Left lung (tissue), 10 donors: ENCODE data around the gene GPC6. TPM values are rescaled to one million over a fixed set of nuclear protein-coding genes. Genes with fewer than 3 reads are reported as not detected.

ENCODE experiments used
- ATAC-seq: fragments of 200-7000 bp; cut with Tn5 transposase; one replicate; pipeline ENCODE4 v1.9.1; 2020; ENCODE audit warnings: moderate library complexity
- DNase-seq, 4 donors: peaks; one replicate each; pipeline ENCODE4 v3.0.0-alpha.2; 2013 to 2020
- H3K27ac ChIP-seq, 2 donors: fragments of 200-600 bp; sonication (generic) in 1 of 2; one replicate each; pipeline versions ENCODE4 v1.5.0 to v1.8.0; 2020 to 2021
- H3K27me3 ChIP-seq, 2 donors: fragments of 200-600 bp; sonication (generic) in 1 of 2; one replicate each; pipeline versions ENCODE4 v1.5.0 to v1.8.0; 2020 to 2021
- H3K36me3 ChIP-seq, 2 donors: fragments of 200-600 bp; sonication (generic) in 1 of 2; one replicate each; pipeline versions ENCODE4 v1.5.0 to v1.8.0; 2020 to 2021
- H3K4me1 ChIP-seq, 2 donors: fragments of 200-600 bp; one replicate each; pipeline ENCODE4 v1.8.0; 2021
- H3K4me3 ChIP-seq, 2 donors: fragments of 200-600 bp; sonication (generic) in 1 of 2; one replicate each; pipeline versions ENCODE4 v1.5.0 to v1.8.0; 2020 to 2021; ENCODE audit warnings: mild to moderate bottlenecking in 1 of 2
- H3K9me3 ChIP-seq, 2 donors: fragments of 200-600 bp; sonication (generic) in 1 of 2; one replicate each; pipeline versions ENCODE4 v1.5.0 to v1.8.0; 2020 to 2021
- intact Hi-C, 2 donors: fragments of 100-400 bp; cut with DNase I; formaldehyde crosslinking; loops; one replicate each; pipeline versions ENCODE4 v1.11.2 to v1.14.2; 2022
- polyA plus RNA-seq, 6 donors: library from polyadenylated mRNA; unstranded; fragments of 120-200 nt; gene quantifications; one replicate each; pipeline ENCODE4 v1.2.1, GENCODE V29; 2013; ENCODE audit not compliant: insufficient read length in 6 of 6
- total RNA-seq, 2 donors: library from RNA; stranded (reverse); fragmentation: NEBNext Ultra II Directional; extraction: Animal tissue kit (Norgen Biotek cat#: 25700); gene quantifications; one replicate each; pipeline ENCODE4 v1.2.1, GENCODE V29; 2021
- TF ChIP-seq, protein P1 (sequence below), 2 donors: fragments of 200-600 bp; sonication (generic) in 1 of 2; IDR thresholded peaks; one replicate each; pipeline versions ENCODE4 v1.5.0 to v1.8.0; 2021; ENCODE audit warnings: antibody characterized with exemption in 2 of 2
- donor health status: DM: no; HTN: yes; CAD: no.
- donor health status: DM: no; HTN: no; CAD: no.

Gene GPC6
- total and polyA plus RNA-seq, 8 donors: 9.6 to 25.8 (median 21.1) TPM

DNA sequence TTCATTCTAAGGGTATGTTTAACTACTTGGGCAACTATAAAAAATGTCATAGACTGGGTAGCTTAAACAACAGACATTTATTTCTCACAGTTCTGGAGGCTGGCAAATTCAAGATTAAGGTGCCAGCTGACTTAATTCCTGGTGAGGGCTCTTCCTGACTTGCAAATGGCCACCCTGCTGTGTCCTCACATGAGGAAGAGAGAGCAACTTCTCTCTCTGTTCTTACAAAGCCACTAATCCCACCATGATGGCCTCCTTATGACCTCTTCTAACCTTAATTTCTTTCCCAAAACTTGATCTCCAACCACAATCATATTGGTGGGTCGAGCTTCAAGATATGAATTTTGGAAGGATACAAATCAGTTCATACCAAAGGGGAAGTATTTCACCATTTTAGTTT, 853.9 kb downstream of the GPC6 start:
- no peak overlapping the region for H3K4me3 ChIP-seq
- no peak for ATAC-seq
- TF ChIP-seq, protein P1, sequence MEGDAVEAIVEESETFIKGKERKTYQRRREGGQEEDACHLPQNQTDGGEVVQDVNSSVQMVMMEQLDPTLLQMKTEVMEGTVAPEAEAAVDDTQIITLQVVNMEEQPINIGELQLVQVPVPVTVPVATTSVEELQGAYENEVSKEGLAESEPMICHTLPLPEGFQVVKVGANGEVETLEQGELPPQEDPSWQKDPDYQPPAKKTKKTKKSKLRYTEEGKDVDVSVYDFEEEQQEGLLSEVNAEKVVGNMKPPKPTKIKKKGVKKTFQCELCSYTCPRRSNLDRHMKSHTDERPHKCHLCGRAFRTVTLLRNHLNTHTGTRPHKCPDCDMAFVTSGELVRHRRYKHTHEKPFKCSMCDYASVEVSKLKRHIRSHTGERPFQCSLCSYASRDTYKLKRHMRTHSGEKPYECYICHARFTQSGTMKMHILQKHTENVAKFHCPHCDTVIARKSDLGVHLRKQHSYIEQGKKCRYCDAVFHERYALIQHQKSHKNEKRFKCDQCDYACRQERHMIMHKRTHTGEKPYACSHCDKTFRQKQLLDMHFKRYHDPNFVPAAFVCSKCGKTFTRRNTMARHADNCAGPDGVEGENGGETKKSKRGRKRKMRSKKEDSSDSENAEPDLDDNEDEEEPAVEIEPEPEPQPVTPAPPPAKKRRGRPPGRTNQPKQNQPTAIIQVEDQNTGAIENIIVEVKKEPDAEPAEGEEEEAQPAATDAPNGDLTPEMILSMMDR (IDR thresholded peaks at IDR 0.05): no peak
- H3K27ac ChIP-seq: no peak overlapping the region
- DNase-seq: no peak
- intact Hi-C loops: no loop called here
- H3K27me3 ChIP-seq: no peaks in the 10 kb centered on the region
- no peaks in the 10 kb centered on the region for H3K4me1 ChIP-seq
- H3K9me3 ChIP-seq: peaks cover 0 to 12% of the 10 kb centered on the region in 2 donors
- no peaks in the 10 kb centered on the region for H3K36me3 ChIP-seq

DNA sequence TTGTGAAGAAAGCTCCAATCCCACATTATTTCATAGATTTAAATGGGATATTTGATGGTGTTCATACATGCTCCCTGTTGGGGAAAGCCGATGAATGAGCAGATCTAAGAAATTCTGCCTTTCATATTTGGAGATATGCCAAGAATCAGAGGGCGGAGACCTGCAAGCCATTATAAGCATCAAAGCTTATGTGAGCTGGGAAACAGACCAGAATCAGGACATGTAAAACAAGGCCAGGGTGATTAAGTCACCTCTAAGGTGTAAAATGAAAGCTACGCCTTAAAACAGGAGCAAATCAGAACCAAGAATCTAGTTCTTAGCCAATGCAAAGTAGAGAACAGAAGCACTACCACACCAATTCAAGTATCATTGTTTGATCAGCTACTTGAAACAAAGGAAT, 860.5 kb downstream of the GPC6 start:
- DNase-seq (no peak), ATAC-seq (no peak)
- Histone ChIP-seq H3K4me3 (no peak overlapping the region), H3K27me3 (no peaks in the 10 kb centered on the region), H3K4me1 (no peaks in the 10 kb centered on the region), H3K36me3 (no peaks in the 10 kb centered on the region), H3K9me3 (no peaks in the 10 kb centered on the region), H3K27ac (no peak overlapping the region)
- intact Hi-C loops: no loop called here
- TF ChIP-seq, protein P1 (IDR thresholded peaks at IDR 0.05): no peak

DNA sequence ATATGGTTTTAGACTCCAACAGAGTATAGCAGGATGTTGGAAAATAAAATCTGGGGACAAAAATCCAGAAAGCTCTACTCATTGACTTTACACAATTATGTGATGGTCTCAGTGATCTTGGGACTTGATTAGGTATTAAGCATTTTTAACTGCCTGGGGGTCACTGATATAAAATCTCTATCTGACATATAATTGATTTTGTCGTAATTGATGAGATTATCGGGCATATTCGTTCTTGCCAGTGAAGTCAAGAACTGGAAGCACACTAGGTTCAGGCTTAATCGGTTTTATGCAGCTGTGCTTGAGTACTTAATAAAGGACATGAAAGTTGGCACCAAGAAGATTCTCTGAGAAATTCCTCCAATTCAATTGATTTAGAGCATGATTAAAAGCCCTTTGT, 862.1 kb downstream of the GPC6 start:
- Histone ChIP-seq H3K9me3 (peaks cover 0 to 12% of the 10 kb centered on the region in 2 donors), H3K27ac (no peak overlapping the region), H3K4me1 (no peaks in the 10 kb centered on the region), H3K36me3 (no peaks in the 10 kb centered on the region), H3K27me3 (no peaks in the 10 kb centered on the region), H3K4me3 (no peak overlapping the region)
- TF ChIP-seq, protein P1 (IDR thresholded peaks at IDR 0.05): no peak
- intact Hi-C loops: no loop called here
- ATAC-seq (no peak), DNase-seq (no peak)

DNA sequence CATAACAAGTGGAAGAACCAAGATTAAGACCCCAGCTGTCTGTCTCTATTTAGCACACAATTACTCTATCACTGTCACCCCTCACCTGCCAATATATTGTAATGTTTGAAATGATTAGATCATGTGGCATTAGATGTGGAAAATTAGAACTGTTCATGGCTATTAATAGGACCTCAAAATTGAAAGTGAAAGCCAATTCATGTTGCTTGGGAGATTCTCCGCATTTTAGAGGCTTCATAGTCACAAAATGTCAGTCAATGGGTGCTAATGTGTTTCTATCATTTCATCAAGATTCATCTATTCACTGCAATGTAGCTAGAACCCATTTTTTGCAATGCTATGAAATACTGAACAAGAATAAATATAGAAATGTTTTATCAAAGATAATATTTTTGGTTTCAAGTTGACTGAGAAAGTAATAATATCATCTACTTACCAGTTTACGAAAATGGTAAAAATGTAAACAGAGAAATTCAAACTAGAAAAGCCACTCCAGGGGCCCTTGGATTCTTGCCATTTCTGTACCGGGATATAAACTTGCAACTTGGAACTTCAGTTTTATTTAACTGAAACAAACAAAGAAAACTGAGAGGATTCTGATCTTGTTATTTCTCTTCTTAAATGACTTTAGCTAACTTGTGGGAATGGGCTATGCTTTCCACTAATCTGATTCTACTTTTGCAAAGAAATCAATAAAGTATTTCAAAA, 864.3 kb downstream of the GPC6 start:
- Histone ChIP-seq H3K9me3 (peaks cover 0 to 12% of the 10 kb centered on the region in 2 donors), H3K4me1 (no peaks in the 10 kb centered on the region), H3K36me3 (no peaks in the 10 kb centered on the region), H3K27me3 (no peaks in the 10 kb centered on the region), H3K27ac (no peak overlapping the region), H3K4me3 (no peak overlapping the region)
- TF ChIP-seq, protein P1 (IDR thresholded peaks at IDR 0.05): no peak
- ATAC-seq (no peak), DNase-seq (peak in 1 of 4 donors; percentile 11)
- intact Hi-C loops: no loop called here

DNA sequence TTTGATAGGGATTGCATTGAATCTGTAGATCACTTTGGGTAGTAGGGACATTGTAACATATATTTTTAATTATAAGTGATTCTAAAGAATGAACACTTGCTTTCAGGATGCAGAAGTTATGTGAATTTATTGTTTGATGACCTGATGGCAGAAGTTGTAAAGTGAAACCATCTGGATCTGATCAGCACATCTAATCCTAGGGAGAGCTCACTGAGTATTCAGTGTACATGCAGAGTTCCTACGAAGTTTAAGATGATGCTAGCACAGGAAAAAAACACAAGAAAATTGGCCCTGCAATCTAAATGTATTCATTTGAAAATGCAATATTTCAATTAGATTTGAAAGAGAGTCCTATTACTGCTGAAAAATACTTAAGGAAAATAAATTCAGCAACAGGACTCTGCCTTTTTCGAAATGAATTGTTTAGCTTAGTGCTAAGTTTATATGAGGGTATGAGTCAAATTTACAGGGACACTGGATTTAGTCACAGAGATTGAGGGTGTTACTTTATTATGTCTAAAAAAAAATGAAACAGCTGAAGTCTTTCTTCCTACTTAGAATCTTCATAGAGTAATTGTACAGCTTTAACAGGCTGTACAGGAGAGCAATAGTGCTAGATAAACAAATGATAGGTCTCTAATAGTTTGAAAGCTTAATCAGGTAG, 867.2 kb downstream of the GPC6 start:
- ATAC-seq: no peak
- intact Hi-C loops: no loop called here

More for the DNA sequence above, 867.2 kb downstream of the GPC6 start:
- TF ChIP-seq, protein P1 (IDR thresholded peaks at IDR 0.05): no peak
- no peaks in the 10 kb centered on the region for H3K36me3 ChIP-seq
- H3K27ac ChIP-seq: no peak overlapping the region
- H3K4me1 ChIP-seq: no peaks in the 10 kb centered on the region
- no peak overlapping the region for H3K4me3 ChIP-seq
- peak in 1 of 4 donors; percentile 10 for DNase-seq
- H3K9me3 ChIP-seq: peaks cover 0 to 12% of the 10 kb centered on the region in 2 donors
- H3K27me3 ChIP-seq: no peaks in the 10 kb centered on the region
